Heart right ventricle (tissue), 16 donors: ENCODE data around the gene MMAA. TPM values are rescaled to one million over a fixed set of nuclear protein-coding genes. Genes with fewer than 3 reads are reported as not detected.
A peak's percentile ranks its signal among the peaks of the same experiment; 100 is the strongest.
"Not testable (repeated sequence)": the region's sequence is repeated elsewhere in the genome, so short reads cannot be mapped to it uniquely, and the experiment has no call there.

Source experiments
- ATAC-seq, 8 donors: fragments of 200-7000 bp; cut with Tn5 transposase; one replicate each; pipeline ENCODE4 v1.9.1; 2020; ENCODE audit warnings: mild to moderate bottlenecking in 8 of 8, moderate library complexity in 8 of 8, moderate number of reproducible peaks in 1 of 8
- DNase-seq, 2 donors: peaks; one replicate each; pipeline ENCODE4 v3.0.0-alpha.2; 2020
- H3K27ac ChIP-seq, 10 donors: fragments of 200-600 bp; sonication (generic) in 2 of 10; one replicate each; pipeline versions ENCODE4 v1.5.0 to v1.8.0; 2020 to 2022; ENCODE audit warnings: mild to moderate bottlenecking in 3 of 10
- H3K27me3 ChIP-seq, 7 donors: fragments of 200-600 bp; one replicate each; pipeline ENCODE4 v1.8.0; 2021 to 2022; ENCODE audit warnings: mild to moderate bottlenecking in 2 of 7
- H3K36me3 ChIP-seq, 9 donors: fragments of 200-600 bp; sonication (generic) in 1 of 9; one replicate each; pipeline versions ENCODE4 v1.5.0 to v1.8.0; 2020 to 2022; ENCODE audit warnings: mild to moderate bottlenecking in 2 of 9
- H3K4me1 ChIP-seq, 9 donors: fragments of 200-600 bp; sonication (generic) in 1 of 9; one replicate each; pipeline versions ENCODE4 v1.5.0 to v1.8.0; 2020 to 2022; ENCODE audit warnings: mild to moderate bottlenecking in 4 of 9
- H3K4me3 ChIP-seq, 10 donors: fragments of 200-600 bp; sonication (generic) in 2 of 10; one replicate each; pipeline versions ENCODE4 v1.5.0 to v1.8.0; 2020 to 2022; ENCODE audit warnings: mild to moderate bottlenecking in 7 of 10, moderate library complexity in 2 of 10
- H3K9me3 ChIP-seq, 11 donors: fragments of 200-600 bp in 10 of 11; sonication (generic) in 2 of 11; one replicate each; pipeline versions ENCODE4 v1.5.0 to v1.8.0; 2013 to 2022; ENCODE audit warnings: mild to moderate bottlenecking in 2 of 11, control low read depth in 1 of 11, moderate library complexity in 1 of 11
- CTCF ChIP-seq, 9 donors: fragments of 200-600 bp; sonication (generic) in 2 of 9; IDR thresholded peaks; one replicate each; pipeline versions ENCODE4 v1.5.0 to v1.8.0; 2021 to 2022; ENCODE audit warnings: antibody characterized with exemption in 9 of 9, mild to moderate bottlenecking in 5 of 9, moderate library complexity in 1 of 9
- WGBS, 2 donors: extraction: QIAGEN DNeasy Blood & Tissue Kit; methylation state at CpG; one replicate each; pipeline ENCODE4 v1.1.7; 2013; ENCODE audit warnings: inconsistent platforms in 1 of 2; 5-methylcytosine and 5-hydroxymethylcytosine counted together
- intact Hi-C, 10 donors: fragments of 100-400 bp; cut with DNase I; formaldehyde crosslinking; loops; one replicate each; pipeline versions ENCODE4 v1.11.1 to v1.14.2; 2022
- long read RNA-seq, 3 donors: library from polyadenylated mRNA; unstranded; transcript quantifications; one replicate each; pipeline ENCODE4 v2.0.0, GENCODE V29; 2020 to 2021
- polyA plus RNA-seq, 2 donors: library from polyadenylated mRNA; stranded (reverse); fragments of 200-250 nt; gene quantifications; one replicate each; pipeline ENCODE4 v1.2.3, GENCODE V29; 2013
- total RNA-seq, 10 donors: library from RNA; stranded (reverse); fragmentation: NEBNext Ultra II Directional in 3 of 10; extraction: Animal tissue kit (Norgen Biotek cat#: 25700) in 3 of 10; gene quantifications; one replicate each; pipeline versions ENCODE4 v1.2.1 to v1.2.4, GENCODE V29; 2021 to 2023
- donor health status: Arrhythmogenic right ventricular cardiomyopathy.
- donor health status: ischemic (EF 13 %, LVEDD 7.1; RV severe dilation, severe dysfunction).
- donor health status: healthy with polysubstance abuse.
- donor health status: DM: no; HTN: yes; CAD: no.
- donor health status: DM: no; HTN: no; CAD: no.
- donor health status: ischemic (EF 25% LVEDD 6.9; RV normal size, moderate dysfunction).
- donor health status: ischemic (EF 25% LVEDD 5.7; RV mildly dilated, moderate dysfunction).
- donor health status: healthy.
- donor health status: DM: yes; HTN: yes; CAD: no.
- donor health status: Ischemic cardiomyopathy.
- donor health status: ischemic (EF 35%, LVEDD 5.7; RV mildly dilated, moderate dysfunction).
- donor health status: nonischemic (EF 11% LVEDD 7.7; RV severe dilation, severe dysfunction).
- donor health status: DM: yes; HTN: yes; CAD: no.
- donor health status: PGD.
- donor health status: ischemic (EF 29% LVEDD 5.4; RV normal size, mild dysfunction).
- donor health status: nonischemic (EF 23%, LVEDD 6.1; RV moderate dilation, normal function).

MMAA gene
- total RNA-seq (10 to 100 TPM in 5 of 10 donors, 1 to 10 TPM in 5; 6.6 to 13.5 (median 9.8) TPM), polyA plus RNA-seq (1 to 10 TPM; 3.3 to 7.1 TPM)
- long read RNA-seq, donor 1, full-length matches to known transcripts = 1 of 6 reads
- long read RNA-seq, donor 1, partial matches to known transcripts = 4 of 6 reads
- long read RNA-seq, donor 1, other reads (novel, unspliced or antisense) = 1 of 6 reads
- long read RNA-seq, donor 2, full-length matches to known transcripts = 1 of 2 reads
- long read RNA-seq, donor 2, partial matches to known transcripts = 1 of 2 reads
- long read RNA-seq, donor 2, other reads (novel, unspliced or antisense) = 0 of 2 reads
- long read RNA-seq, donor 3, full-length matches to known transcripts = 8 of 21 reads
- long read RNA-seq, donor 3, partial matches to known transcripts = 8 of 21 reads
- long read RNA-seq, donor 3, other reads (novel, unspliced or antisense) = 5 of 21 reads

DNA sequence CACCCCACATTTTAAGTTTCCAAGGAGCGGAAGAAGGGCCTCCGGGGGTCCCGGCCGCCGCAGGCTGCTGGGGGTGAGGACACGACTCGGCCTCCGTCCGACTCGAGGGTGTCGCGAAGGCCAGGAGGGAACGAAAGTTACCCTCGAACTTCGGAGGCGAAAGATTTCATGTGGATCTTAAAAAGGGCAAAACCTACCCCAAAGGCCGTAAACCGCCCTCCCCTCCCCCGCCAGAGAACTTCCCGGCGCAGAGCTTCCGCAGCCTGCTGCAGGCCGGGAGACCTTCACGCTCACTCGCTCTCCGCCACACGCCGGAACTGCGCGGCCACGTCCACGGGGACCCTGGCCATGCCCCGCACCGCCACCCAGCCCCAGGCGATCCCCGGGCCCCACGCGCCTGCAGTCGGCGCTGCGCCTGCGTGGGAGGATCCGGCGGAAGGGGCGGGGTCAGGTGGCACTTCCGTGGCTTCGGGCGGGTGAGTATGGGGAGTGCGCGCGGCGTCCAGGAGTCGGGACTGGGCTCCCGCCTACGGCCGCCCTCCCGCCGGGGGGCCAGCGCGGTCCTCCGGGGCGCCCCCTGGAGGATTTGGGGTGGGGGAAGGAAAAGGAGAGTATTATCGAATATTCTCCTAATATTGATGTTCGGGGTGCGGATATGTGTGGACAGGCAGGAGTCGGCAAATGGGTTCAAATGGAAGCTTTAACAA lies at the start of gene MMAA:
Gene MMAA (plus strand): TSS at position 454 of the 707 bp plus-strand sequence. CDS start 19,755 bp downstream, outside the sequence.
- H3K36me3 ChIP-seq = no peaks in the 10 kb centered on the region
- whole genome bisulfite sequencing, 2 donors = 0% methylated on average over 66 of the region's 66 CpGs
- ATAC-seq (peak; percentile 99 to 100 (median 100)), DNase-seq (peak; percentile 96 to 97)
- H3K9me3 ChIP-seq = no peaks in the 10 kb centered on the region
- H3K4me3 ChIP-seq = peak within 1 kb of the TSS; percentile 63 to 92 (median 78)
- no peaks in the 10 kb centered on the region for H3K27me3 ChIP-seq
- H3K27ac ChIP-seq = peak within 1 kb of the TSS; percentile 85 to 99 (median 96)
- peak; percentile 48 to 81 (median 75) for TF ChIP-seq CTCF (IDR thresholded peaks at IDR 0.05)
- H3K4me1 ChIP-seq = peaks cover 0 to 39% (median 16%) of the 10 kb centered on the region in 9 donors
- intact Hi-C loops = loop anchor here in 8 of 10 donors (2.0 to 10.0 kb wide), 9 partner anchors 113 to 464 kb away; partner anchors contain the start of genes SMAD1 (in 4 of the 8) and OTUD4 (in 1 of the 8)

GRCh38 chr4:145574546-145574945 lies 44.6 kb upstream of the MMAA start:
- 80 to 84% methylated on average over 7 of the region's 7 CpGs for WGBS, 2 donors
- not testable (repeated sequence) for DNase-seq

DNA sequence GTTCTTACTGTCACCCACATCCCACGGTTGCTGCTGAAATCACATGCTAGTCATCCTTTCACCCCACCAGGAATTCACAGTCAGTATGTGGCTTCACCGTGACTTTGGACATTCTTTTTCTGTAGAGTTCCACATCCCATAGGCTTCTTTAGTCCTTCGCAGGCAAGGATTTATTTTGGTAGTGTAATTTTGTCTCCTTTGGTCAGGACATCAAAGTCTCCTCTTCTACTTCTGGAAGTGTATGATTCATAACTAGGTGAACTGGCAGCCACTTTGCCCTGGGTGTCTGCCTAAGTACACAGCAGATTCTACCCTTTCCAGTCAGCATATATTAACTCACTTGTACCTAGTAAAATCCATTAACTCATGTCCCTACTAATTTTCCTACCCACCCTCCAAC lies 38.3 kb upstream of the MMAA start:
- Histone ChIP-seq H3K36me3 (no peaks in the 10 kb centered on the region), H3K4me3 (no peak overlapping the region), H3K4me1 (no peaks in the 10 kb centered on the region), H3K9me3 (peaks cover 0 to 16% (median 0%) of the 10 kb centered on the region in 11 donors), H3K27ac (no peak overlapping the region), H3K27me3 (no peaks in the 10 kb centered on the region)
- no peak for ATAC-seq
- 84 to 87% methylated on average over 3 of the region's 3 CpGs for WGBS, 2 donors
- TF ChIP-seq CTCF (IDR thresholded peaks at IDR 0.05) = no peak
- DNase-seq = no peak
- intact Hi-C loops = no loop called here

More at GRCh38 chr4:145574546-145574945, 44.6 kb upstream of the MMAA start:
- H3K4me1 ChIP-seq, H3K27ac ChIP-seq, intact Hi-C loops, H3K27me3 ChIP-seq, H3K36me3 ChIP-seq, H3K4me3 ChIP-seq, ATAC-seq: not testable (repeated sequence)
- H3K9me3 ChIP-seq = peaks cover 0 to 18% (median 0%) of the 10 kb centered on the region in 11 donors

- no peak for ATAC-seq
- Histone ChIP-seq H3K36me3 (no peaks in the 10 kb centered on the region), H3K9me3 (peaks cover 0 to 15% (median 0%) of the 10 kb centered on the region in 11 donors), H3K4me1 (no peaks in the 10 kb centered on the region), H3K27me3 (no peaks in the 10 kb centered on the region), H3K27ac (no peak overlapping the region), H3K4me3 (no peak overlapping the region)
- WGBS, 2 donors = 80 to 83% methylated on average over 6 of the region's 6 CpGs
- intact Hi-C loops = no loop called here
- no peak for DNase-seq
- no peak for TF ChIP-seq CTCF (IDR thresholded peaks at IDR 0.05)
Observed at GRCh38 chr4:145583191-145584055, 35.8 kb upstream of the MMAA start.
